HepG2 (cell line): ENCODE data around the gene EPS8.

ENCODE experiments used
- FOSL2 ChIP-seq: sonication (generic); formaldehyde crosslinking; IDR thresholded peaks from 2 replicates; pipeline ENCODE4 v1.4.0; 2020; ENCODE audit warnings: missing genetic modification reagents
- FOXK1 ChIP-seq: sonication (generic); formaldehyde crosslinking; IDR thresholded peaks from 2 replicates; pipeline ENCODE4 v1.4.0; 2020; ENCODE audit warnings: low read depth, missing genetic modification reagents, borderline replicate concordance
- GATA4 ChIP-seq: sonication (generic); IDR thresholded peaks from 2 replicates; pipeline ENCODE4 v1.6.1; 2016; ENCODE audit warnings: antibody characterized with exemption, low read depth, borderline replicate concordance
- MTF2 ChIP-seq: sonication (generic); formaldehyde crosslinking; IDR thresholded peaks from 2 replicates; pipeline ENCODE4 v1.5.0; 2020; ENCODE audit warnings: missing genetic modification reagents, borderline replicate concordance
- MYC ChIP-seq: sonication (generic); formaldehyde crosslinking; IDR thresholded peaks from 2 replicates; pipeline ENCODE4 v1.9.0; 2021; ENCODE audit warnings: missing genetic modification reagents, borderline replicate concordance
- TARDBP ChIP-seq: sonication (generic); formaldehyde crosslinking; IDR thresholded peaks from 2 replicates; pipeline ENCODE4 v1.8.0; 2022; ENCODE audit warnings: mild to moderate bottlenecking, missing genetic modification reagents
- ZNF264 ChIP-seq: sonication (generic); formaldehyde crosslinking; IDR thresholded peaks from 2 replicates; pipeline ENCODE4 v1.4.0; 2020; ENCODE audit warnings: missing genetic modification reagents
- TF ChIP-seq, protein P1 (sequence below): sonication (generic); formaldehyde crosslinking; IDR thresholded peaks from 2 replicates; pipeline ENCODE4 v1.4.0; 2020; ENCODE audit warnings: low read depth, missing genetic modification reagents
- TF ChIP-seq, protein P2 (sequence below): sonication (generic); formaldehyde crosslinking; IDR thresholded peaks from 2 replicates; pipeline ENCODE4 v1.5.0; 2020; ENCODE audit warnings: mild to moderate bottlenecking, missing genetic modification reagents, moderate library complexity

DNA sequence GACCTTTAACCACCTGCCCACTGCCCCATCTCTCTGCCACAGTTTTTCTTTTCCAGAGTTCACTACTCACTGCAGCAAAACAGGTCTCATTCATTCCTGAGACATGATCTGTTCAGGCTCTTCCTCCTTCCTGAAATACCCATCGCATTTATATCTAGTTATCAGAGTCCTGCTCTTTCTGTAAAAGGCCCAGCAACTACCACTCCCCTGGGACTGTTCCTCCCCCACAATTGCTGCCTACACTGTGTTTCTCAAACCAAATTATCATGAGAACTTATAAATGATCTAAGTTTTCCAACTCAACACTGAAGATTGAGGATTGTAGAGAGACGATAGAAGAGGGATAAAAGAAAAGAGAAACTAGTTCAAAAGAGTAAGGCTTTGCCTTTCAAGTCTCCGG lies 40.8 kb upstream of the EPS8 start:
- TF ChIP-seq GATA4, result no peak
- no peak for TF ChIP-seq MTF2 (CRISPR knock-in tag)
- no peak for TF ChIP-seq TARDBP (CRISPR knock-in tag)
- TF ChIP-seq ZNF264, result no peak
- TF ChIP-seq, protein P1, sequence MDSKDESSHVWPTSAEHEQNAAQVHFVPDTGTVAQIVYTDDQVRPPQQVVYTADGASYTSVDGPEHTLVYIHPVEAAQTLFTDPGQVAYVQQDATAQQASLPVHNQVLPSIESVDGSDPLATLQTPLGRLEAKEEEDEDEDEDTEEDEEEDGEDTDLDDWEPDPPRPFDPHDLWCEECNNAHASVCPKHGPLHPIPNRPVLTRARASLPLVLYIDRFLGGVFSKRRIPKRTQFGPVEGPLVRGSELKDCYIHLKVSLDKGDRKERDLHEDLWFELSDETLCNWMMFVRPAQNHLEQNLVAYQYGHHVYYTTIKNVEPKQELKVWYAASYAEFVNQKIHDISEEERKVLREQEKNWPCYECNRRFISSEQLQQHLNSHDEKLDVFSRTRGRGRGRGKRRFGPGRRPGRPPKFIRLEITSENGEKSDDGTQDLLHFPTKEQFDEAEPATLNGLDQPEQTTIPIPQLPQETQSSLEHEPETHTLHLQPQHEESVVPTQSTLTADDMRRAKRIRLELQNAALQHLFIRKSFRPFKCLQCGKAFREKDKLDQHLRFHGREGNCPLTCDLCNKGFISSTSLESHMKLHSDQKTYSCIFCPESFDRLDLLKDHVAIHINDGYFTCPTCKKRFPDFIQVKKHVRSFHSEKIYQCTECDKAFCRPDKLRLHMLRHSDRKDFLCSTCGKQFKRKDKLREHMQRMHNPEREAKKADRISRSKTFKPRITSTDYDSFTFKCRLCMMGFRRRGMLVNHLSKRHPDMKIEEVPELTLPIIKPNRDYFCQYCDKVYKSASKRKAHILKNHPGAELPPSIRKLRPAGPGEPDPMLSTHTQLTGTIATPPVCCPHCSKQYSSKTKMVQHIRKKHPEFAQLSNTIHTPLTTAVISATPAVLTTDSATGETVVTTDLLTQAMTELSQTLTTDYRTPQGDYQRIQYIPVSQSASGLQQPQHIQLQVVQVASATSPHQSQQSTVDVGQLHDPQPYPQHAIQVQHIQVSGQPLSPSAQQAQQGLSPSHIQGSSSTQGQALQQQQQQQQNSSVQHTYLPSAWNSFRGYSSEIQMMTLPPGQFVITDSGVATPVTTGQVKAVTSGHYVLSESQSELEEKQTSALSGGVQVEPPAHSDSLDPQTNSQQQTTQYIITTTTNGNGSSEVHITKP (CRISPR knock-in tag), result no peak
- TF ChIP-seq MYC, result no peak
- TF ChIP-seq FOXK1 (CRISPR knock-in tag), result no peak
- no peak for TF ChIP-seq FOSL2
- TF ChIP-seq, protein P2, sequence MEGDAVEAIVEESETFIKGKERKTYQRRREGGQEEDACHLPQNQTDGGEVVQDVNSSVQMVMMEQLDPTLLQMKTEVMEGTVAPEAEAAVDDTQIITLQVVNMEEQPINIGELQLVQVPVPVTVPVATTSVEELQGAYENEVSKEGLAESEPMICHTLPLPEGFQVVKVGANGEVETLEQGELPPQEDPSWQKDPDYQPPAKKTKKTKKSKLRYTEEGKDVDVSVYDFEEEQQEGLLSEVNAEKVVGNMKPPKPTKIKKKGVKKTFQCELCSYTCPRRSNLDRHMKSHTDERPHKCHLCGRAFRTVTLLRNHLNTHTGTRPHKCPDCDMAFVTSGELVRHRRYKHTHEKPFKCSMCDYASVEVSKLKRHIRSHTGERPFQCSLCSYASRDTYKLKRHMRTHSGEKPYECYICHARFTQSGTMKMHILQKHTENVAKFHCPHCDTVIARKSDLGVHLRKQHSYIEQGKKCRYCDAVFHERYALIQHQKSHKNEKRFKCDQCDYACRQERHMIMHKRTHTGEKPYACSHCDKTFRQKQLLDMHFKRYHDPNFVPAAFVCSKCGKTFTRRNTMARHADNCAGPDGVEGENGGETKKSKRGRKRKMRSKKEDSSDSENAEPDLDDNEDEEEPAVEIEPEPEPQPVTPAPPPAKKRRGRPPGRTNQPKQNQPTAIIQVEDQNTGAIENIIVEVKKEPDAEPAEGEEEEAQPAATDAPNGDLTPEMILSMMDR, result no peak
